Lower lobe of right lung (tissue), 2 donors: Measurements from ENCODE around the gene VSTM1. TPM values are rescaled to one million over a fixed set of nuclear protein-coding genes. Genes with fewer than 3 reads are reported as not detected.

Experiments
- ATAC-seq, 2 donors: fragments of 200-7000 bp; cut with Tn5 transposase; one replicate each; pipeline ENCODE4 v1.9.1; 2020 to 2022; ENCODE audit warnings: mild to moderate bottlenecking in 2 of 2, moderate library complexity in 2 of 2
- DNase-seq: peaks from one replicate; pipeline ENCODE4 v3.0.0-alpha.2; 2020
- H3K27ac ChIP-seq: fragments of 200-600 bp; one replicate; pipeline ENCODE4 v1.8.0; 2022
- H3K27me3 ChIP-seq: fragments of 200-600 bp; one replicate; pipeline ENCODE4 v1.8.0; 2022; ENCODE audit warnings: low read depth
- H3K36me3 ChIP-seq: fragments of 200-600 bp; one replicate; pipeline ENCODE4 v1.8.0; 2022; ENCODE audit warnings: mild to moderate bottlenecking
- H3K4me1 ChIP-seq: fragments of 200-600 bp; one replicate; pipeline ENCODE4 v1.8.0; 2022
- H3K4me3 ChIP-seq: fragments of 200-600 bp; one replicate; pipeline ENCODE4 v1.8.0; 2022; ENCODE audit warnings: mild to moderate bottlenecking
- H3K9me3 ChIP-seq: fragments of 200-600 bp; one replicate; pipeline ENCODE4 v1.8.0; 2022
- CTCF ChIP-seq: fragments of 200-600 bp; IDR thresholded peaks from one replicate; pipeline ENCODE4 v1.8.0; 2022; ENCODE audit warnings: antibody characterized with exemption, mild to moderate bottlenecking
- intact Hi-C: fragments of 100-400 bp; cut with DNase I; formaldehyde crosslinking; loops from one replicate; pipeline ENCODE4 v1.11.0; 2022
- total RNA-seq: library from RNA; stranded (reverse); fragmentation: NEBNext Ultra II Directional; extraction: Animal tissue kit (Norgen Biotek cat#: 25700); gene quantifications from one replicate; pipeline ENCODE4 v1.2.1, GENCODE V29; 2021
- donor health status: DM: no; HTN: yes; CAD: no; lungs with severe emphysema.

VSTM1 gene
- total RNA-seq, 1 donor from 2014 or later: 1.7 TPM

GRCh38 chr19:53994811-53995210 lies 68.9 kb downstream of the VSTM1 start:
- no peak overlapping the region for H3K4me3 ChIP-seq
- no peak for DNase-seq
- no peak for ATAC-seq
- H3K27me3 ChIP-seq: peaks cover 62% of the 10 kb centered on the region
- intact Hi-C loops: no loop called here
- H3K9me3 ChIP-seq: no peaks in the 10 kb centered on the region
- no peak for TF ChIP-seq CTCF
- H3K27ac ChIP-seq: no peak overlapping the region
- H3K4me1 ChIP-seq: peaks cover 5% of the 10 kb centered on the region
- no peaks in the 10 kb centered on the region for H3K36me3 ChIP-seq

- H3K27ac ChIP-seq: no peak overlapping the region
- TF ChIP-seq CTCF: no peak
- H3K36me3 ChIP-seq: no peaks in the 10 kb centered on the region
- intact Hi-C loops: no loop called here
- ATAC-seq (no peak), DNase-seq (no peak)
- no peak overlapping the region for H3K4me3 ChIP-seq
- H3K4me1 ChIP-seq: peaks cover 5% of the 10 kb centered on the region
- H3K9me3 ChIP-seq: no peaks in the 10 kb centered on the region
- peaks cover 57% of the 10 kb centered on the region for H3K27me3 ChIP-seq
These were observed 70.2 kb downstream of the VSTM1 start for GRCh38 chr19:53993448-53993847.

- Histone ChIP-seq H3K9me3 (no peaks in the 10 kb centered on the region), H3K27me3 (peaks cover 52% of the 10 kb centered on the region)
These were observed 70.9 kb downstream of the VSTM1 start for GRCh38 chr19:53992815-53993214.

GRCh38 chr19:53992211-53992610 lies 71.5 kb downstream of the VSTM1 start:
- H3K4me3 ChIP-seq: no peak overlapping the region

More at GRCh38 chr19:53992815-53993214, 70.9 kb downstream of the VSTM1 start:
- DNase-seq: no peak
- no peak overlapping the region for H3K27ac ChIP-seq
- peaks cover 5% of the 10 kb centered on the region for H3K4me1 ChIP-seq
- intact Hi-C loops: no loop called here
- no peak overlapping the region for H3K4me3 ChIP-seq
- no peak for TF ChIP-seq CTCF
- ATAC-seq: no peak
- H3K36me3 ChIP-seq: no peaks in the 10 kb centered on the region

GRCh38 chr19:53991224-53992113 lies 72.2 kb downstream of the VSTM1 start, which contains the start of gene CACNG6:
Gene CACNG6, plus strand, starts transcription at chr19:53991637. Its CDS starts 1,241 bp downstream, at chr19:53992878.
- DNase-seq (peak; percentile 52), ATAC-seq (peak; percentile 14 to 26)
- no peak for TF ChIP-seq CTCF
- no peaks in the 10 kb centered on the region for H3K9me3 ChIP-seq
- H3K4me1 ChIP-seq: peaks cover 5% of the 10 kb centered on the region
- intact Hi-C loops: no loop called here
- H3K27ac ChIP-seq: no peak within 1 kb of the TSS
- peak within 1 kb of the TSS; percentile 32 for H3K4me3 ChIP-seq
- peaks cover 48% of the 10 kb centered on the region for H3K27me3 ChIP-seq
- no peaks in the 10 kb centered on the region for H3K36me3 ChIP-seq

More at GRCh38 chr19:53992211-53992610, 71.5 kb downstream of the VSTM1 start:
- no peak for TF ChIP-seq CTCF
- intact Hi-C loops: no loop called here
- Histone ChIP-seq H3K27ac (no peak overlapping the region), H3K9me3 (no peaks in the 10 kb centered on the region), H3K4me1 (peaks cover 5% of the 10 kb centered on the region), H3K36me3 (no peaks in the 10 kb centered on the region), H3K27me3 (peaks cover 48% of the 10 kb centered on the region)
- ATAC-seq: no peak
- no peak for DNase-seq

Other genes starting within 250 kb of the VSTM1 start
- 6.8 TPM for gene NLRP12, start 239.6 kb downstream of the VSTM1 start, total RNA-seq
- gene MYADM, start 196.0 kb downstream of the VSTM1 start, total RNA-seq: 126 TPM
- not detected for gene PRKCG, start 181.7 kb downstream of the VSTM1 start, total RNA-seq
- not detected for gene CACNG7, start 154.6 kb downstream of the VSTM1 start, total RNA-seq
- gene CACNG8, start 101.0 kb downstream of the VSTM1 start, total RNA-seq: 0.21 TPM
- gene CACNG6, start 72.3 kb downstream of the VSTM1 start, total RNA-seq: 2.2 TPM
- not detected for gene TARM1, start 17.5 kb upstream of the VSTM1 start, total RNA-seq
- gene OSCAR, start 36.9 kb upstream of the VSTM1 start, total RNA-seq: 77.8 TPM
- 119 TPM for gene NDUFA3, start 39.0 kb upstream of the VSTM1 start, total RNA-seq
- gene TFPT, start 51.8 kb upstream of the VSTM1 start, total RNA-seq: 22.1 TPM
- gene PRPF31, start 51.9 kb upstream of the VSTM1 start, total RNA-seq: 43.5 TPM
- 44.6 TPM for gene CNOT3, start 73.9 kb upstream of the VSTM1 start, total RNA-seq
- 8.0 TPM for gene LENG1, start 95.8 kb upstream of the VSTM1 start, total RNA-seq
- gene TMC4, start 109.3 kb upstream of the VSTM1 start, total RNA-seq: 57.6 TPM
- gene MBOAT7, start 125.7 kb upstream of the VSTM1 start, total RNA-seq: 65.5 TPM
- 33.8 TPM for gene TSEN34, start 127.4 kb upstream of the VSTM1 start, total RNA-seq
- gene RPS9, start 137.0 kb upstream of the VSTM1 start, total RNA-seq: 1,086 TPM
- 85.6 TPM for gene LILRB3, start 159.1 kb upstream of the VSTM1 start, total RNA-seq
- gene LILRA6, start 178.9 kb upstream of the VSTM1 start, total RNA-seq: 36.9 TPM
- gene LILRB5, start 193.4 kb upstream of the VSTM1 start, total RNA-seq: 16.0 TPM
- 26.1 TPM for gene LILRB2, start 217.2 kb upstream of the VSTM1 start, total RNA-seq
- 21.9 TPM for gene LILRA5, start 249.3 kb upstream of the VSTM1 start, total RNA-seq